A549 treated with CpdA at 1 μM for 4 hours (cell line): ENCODE measurements around the gene OLFM1. TPM values are rescaled to one million over a fixed set of nuclear protein-coding genes. Genes with fewer than 3 reads are reported as not detected.

Experiments
- total RNA-seq: library from RNA; stranded (reverse); fragments of 200-300 nt; extraction: Qiagen RNA extraction; gene quantifications from 5 replicates; pipeline ENCODE4 v1.2.3, GENCODE V29; 2022; ENCODE audit warnings: low read depth

OLFM1 gene
- 9.8 to 11.7 TPM (median 10.8 TPM) in 5 replicates for total RNA-seq

DNA sequence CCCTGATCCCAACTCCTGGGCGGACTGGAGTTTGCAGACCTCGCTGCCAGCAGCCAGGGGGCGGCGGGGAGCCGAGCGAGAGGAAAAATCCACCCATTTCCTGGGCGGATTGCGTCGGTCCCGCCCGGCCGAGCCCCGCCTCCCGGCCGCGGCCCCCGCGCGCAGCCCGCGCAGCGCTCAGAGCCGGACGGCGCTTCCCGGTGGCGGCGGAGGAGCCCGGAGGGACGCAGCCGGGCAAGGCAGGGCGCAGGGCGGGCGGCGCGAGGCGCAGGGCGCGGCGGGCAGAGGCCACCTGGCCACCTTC lies at the start of gene OLFM1:
Gene OLFM1 (plus strand): TSS at position 180 of the 304 bp plus-strand sequence. CDS start 322 bp downstream, outside the sequence.

Other genes with a start within 250 kb of the OLFM1 start
- not detected in 5 replicates for gene FCN2, start 206.9 kb upstream of the OLFM1 start, total RNA-seq
- not detected in 5 replicates for gene FCN1, start 169.8 kb upstream of the OLFM1 start, total RNA-seq